AG09309 (cell line): ENCODE data around the gene PHF5A.

ENCODE experiments used
- DNase-seq: peaks from one replicate; pipeline ENCODE4 v3.0.0-alpha.2; 2010; ENCODE audit warnings: low read depth
- H3K4me3 ChIP-seq: 2 replicates; pipeline ENCODE4 v1.5.1; 2011; ENCODE audit warnings: mild to moderate bottlenecking, low read depth, low read length, moderate library complexity; ENCODE audit not compliant: control insufficient read depth
- CTCF ChIP-seq: IDR thresholded peaks from 2 replicates; pipeline ENCODE4 v1.5.1; 2011; ENCODE audit warnings: mild to moderate bottlenecking, low read depth, low read length, inconsistent platforms; ENCODE audit not compliant: insufficient read depth, control insufficient read depth; ENCODE audit errors: missing control alignments

PHF5A gene

GRCh38 chr22:41468381-41469217 lies at the start of gene PHF5A, which contains the start of gene ACO2:
Gene PHF5A, minus strand, starts transcription at chr22:41468692. Its CDS starts 39 bp downstream, at chr22:41468653.
Gene ACO2, plus strand, starts transcription at chr22:41469117. Its CDS starts 30 bp downstream, at chr22:41469147.
- TF ChIP-seq CTCF, result no peak
- peak; percentile 93 for DNase-seq
- H3K4me3 ChIP-seq, result peak within 1 kb of the TSS; percentile 95

- no peak for DNase-seq
- TF ChIP-seq CTCF, result no peak
Measured at GRCh38 chr22:41518048-41518347, 49.5 kb upstream of the PHF5A start.

GRCh38 chr22:41517172-41518047 lies 48.9 kb upstream of the PHF5A start:
- no peak for DNase-seq
- H3K4me3 ChIP-seq, result no peak overlapping the region
- peak; percentile 95 for TF ChIP-seq CTCF

More at GRCh38 chr22:41518048-41518347, 49.5 kb upstream of the PHF5A start:
- H3K4me3 ChIP-seq, result no peak overlapping the region

- no peak overlapping the region for H3K4me3 ChIP-seq
- DNase-seq, result no peak
- no peak for TF ChIP-seq CTCF
Measured at GRCh38 chr22:41516462-41516861, 48.0 kb upstream of the PHF5A start.

- H3K4me3 ChIP-seq, result no peak overlapping the region
- DNase-seq, result no peak
- TF ChIP-seq CTCF, result no peak
Measured at GRCh38 chr22:41513391-41513790, 44.9 kb upstream of the PHF5A start.

- no peak for TF ChIP-seq CTCF
- no peak overlapping the region for H3K4me3 ChIP-seq
- no peak for DNase-seq
Measured at GRCh38 chr22:41512421-41513194, 44.1 kb upstream of the PHF5A start.
